HG03095 (cell line): ENCODE data around the gene MCM10.

Experiments used
- ATAC-seq: cut with Tn5 transposase; IDR thresholded peaks from one replicate; pipeline ENCODE4 v1.9.1; 2021; ENCODE audit warnings: moderate library complexity; ENCODE audit not compliant: unreplicated experiment

MCM10 gene

GRCh38 chr10:13163859-13164258 lies 2.5 kb downstream of the MCM10 start:
- no peak for ATAC-seq

- ATAC-seq = no peak
These were observed 3.8 kb downstream of the MCM10 start for GRCh38 chr10:13165177-13165576.

GRCh38 chr10:13167568-13167967 lies 6.2 kb downstream of the MCM10 start:
- ATAC-seq = no peak

- no peak for ATAC-seq
These were observed 7.4 kb downstream of the MCM10 start for GRCh38 chr10:13168781-13169180.

- no peak for ATAC-seq
These were observed 12.3 kb downstream of the MCM10 start for GRCh38 chr10:13173616-13174015.

GRCh38 chr10:13180788-13181187 lies 19.4 kb downstream of the MCM10 start:
- ATAC-seq = no peak

- no peak for ATAC-seq
These were observed 21.1 kb downstream of the MCM10 start for GRCh38 chr10:13182424-13182823.

- peak; percentile 62 for ATAC-seq
These were observed 22.3 kb downstream of the MCM10 start for GRCh38 chr10:13183625-13184024.

GRCh38 chr10:13184276-13184675 lies 22.9 kb downstream of the MCM10 start:
- ATAC-seq = no peak

- ATAC-seq = no peak
These were observed 23.6 kb downstream of the MCM10 start for GRCh38 chr10:13184730-13185514.

- ATAC-seq = no peak
These were observed 25.8 kb downstream of the MCM10 start for GRCh38 chr10:13187135-13187534.

- no peak for ATAC-seq
These were observed 27.2 kb downstream of the MCM10 start for GRCh38 chr10:13188593-13188992.

- no peak for ATAC-seq
These were observed 28.6 kb downstream of the MCM10 start for GRCh38 chr10:13189961-13190360.

GRCh38 chr10:13190816-13191215 lies 29.5 kb downstream of the MCM10 start:
- ATAC-seq = no peak

GRCh38 chr10:13191362-13191761 lies 30.0 kb downstream of the MCM10 start:
- no peak for ATAC-seq

- ATAC-seq = no peak
These were observed 32.3 kb downstream of the MCM10 start for GRCh38 chr10:13193637-13194036.

- ATAC-seq = no peak
These were observed 33.7 kb downstream of the MCM10 start for GRCh38 chr10:13195016-13195415.

- no peak for ATAC-seq
These were observed 39.8 kb downstream of the MCM10 start for GRCh38 chr10:13201132-13201531.

GRCh38 chr10:13206091-13206490 lies 44.7 kb downstream of the MCM10 start:
- ATAC-seq = no peak

- ATAC-seq = no peak
These were observed 45.4 kb downstream of the MCM10 start for GRCh38 chr10:13206546-13207443.

GRCh38 chr10:13213163-13213562 lies 51.8 kb downstream of the MCM10 start:
- ATAC-seq = no peak

- no peak for ATAC-seq
These were observed 57.5 kb downstream of the MCM10 start for GRCh38 chr10:13218878-13219277.
